Activated B cell treated with CpG ODN at 0.5 μM for 24 hours (primary cell): ENCODE data around the gene PDLIM3. TPM values are rescaled to one million over a fixed set of nuclear protein-coding genes. Genes with fewer than 3 reads are reported as not detected.
"Not testable (repeated sequence)": the region's sequence is repeated elsewhere in the genome, so short reads cannot be mapped to it uniquely, and the experiment has no call there.

Experiments
- ATAC-seq: fragments of 200-7000 bp; cut with Tn5 transposase; one replicate; pipeline ENCODE4 v1.10.0; 2021; ENCODE audit warnings: low read depth, mild to moderate bottlenecking, moderate library complexity
- CTCF ChIA-PET: fragments of 350-600 bp; sonication (Branson Sonifier 250); formaldehyde crosslinking; loops from one replicate; lab custom pipeline; 2021; ENCODE audit warnings: antibody characterized with exemption; lab: Charles Lee
- POLR2A ChIA-PET: fragments of 350-600 bp; sonication (Branson Sonifier 250); formaldehyde crosslinking; loops from one replicate; lab custom pipeline; 2021; ENCODE audit warnings: antibody characterized with exemption; lab: Charles Lee
- DNase-seq: peaks from one replicate; pipeline ENCODE4 v3.0.0; 2022
- H3K27ac Mint-ChIP-seq: one replicate; pipeline ENCODE4 v1.8.0; 2020; ENCODE audit warnings: mixed read lengths
- H3K27me3 Mint-ChIP-seq: one replicate; pipeline ENCODE4 v1.8.0; 2021; ENCODE audit warnings: mixed read lengths
- H3K36me3 Mint-ChIP-seq: one replicate; pipeline ENCODE4 v1.8.0; 2021; ENCODE audit warnings: low read depth, mixed read lengths
- H3K4me1 Mint-ChIP-seq: one replicate; pipeline ENCODE4 v1.8.0; 2021; ENCODE audit warnings: mixed read lengths
- H3K4me3 Mint-ChIP-seq: one replicate; pipeline ENCODE4 v1.8.0; 2020; ENCODE audit warnings: mild to moderate bottlenecking, mixed read lengths
- H3K9me3 Mint-ChIP-seq: one replicate; pipeline ENCODE4 v1.8.0; 2020; ENCODE audit warnings: mixed read lengths
- CTCF ChIP-seq: fragments of 200-600 bp; IDR thresholded peaks from one replicate; pipeline ENCODE4 v1.8.0; 2022; ENCODE audit warnings: antibody characterized with exemption, mild to moderate bottlenecking
- intact Hi-C: fragments of 100-400 bp; cut with micrococcal nuclease; formaldehyde crosslinking; loops from one replicate; pipeline ENCODE4 v1.15.1; 2024
- total RNA-seq: library from RNA; stranded (reverse); gene quantifications from 2 replicates; pipeline ENCODE4 v1.2.3, GENCODE V29; 2022

PDLIM3 gene
- total RNA-seq, 1 donor from 2014 or later, result 0.20 TPM

GRCh38 chr4:185562531-185562930 lies 27.2 kb upstream of the PDLIM3 start:
- Mint-ChIP-seq H3K27me3 (peaks cover 26% of the 10 kb centered on the region), H3K9me3 (peaks cover 3% of the 10 kb centered on the region), H3K4me1 (no peaks in the 10 kb centered on the region), H3K36me3 (no peaks in the 10 kb centered on the region), H3K4me3 (no peak overlapping the region), H3K27ac (no peak overlapping the region)
- TF ChIP-seq CTCF, result no peak
- ATAC-seq (no peak), DNase-seq (no peak)
- CTCF ChIA-PET, result no interaction called here
- intact Hi-C loops, result no loop called here
- POLR2A ChIA-PET, result no interaction called here

- H3K36me3 Mint-ChIP-seq, result no peaks in the 10 kb centered on the region
- no peak for TF ChIP-seq CTCF
- H3K27me3 Mint-ChIP-seq, result peaks cover 35% of the 10 kb centered on the region
- no peaks in the 10 kb centered on the region for H3K4me1 Mint-ChIP-seq
- ATAC-seq (no peak), DNase-seq (no peak)
- CTCF ChIA-PET, result no interaction called here
- POLR2A ChIA-PET, result no interaction called here
- H3K4me3 Mint-ChIP-seq, result no peak overlapping the region
- intact Hi-C loops, result no loop called here
- peaks cover 3% of the 10 kb centered on the region for H3K9me3 Mint-ChIP-seq
- H3K27ac Mint-ChIP-seq, result no peak overlapping the region
Observed at GRCh38 chr4:185560316-185560715, 25.0 kb upstream of the PDLIM3 start.

- no peaks in the 10 kb centered on the region for H3K36me3 Mint-ChIP-seq
- intact Hi-C loops, result no loop called here
- no peaks in the 10 kb centered on the region for H3K4me1 Mint-ChIP-seq
- TF ChIP-seq CTCF, result no peak
- H3K4me3 Mint-ChIP-seq, result no peak overlapping the region
- peaks cover 3% of the 10 kb centered on the region for H3K9me3 Mint-ChIP-seq
- no peak for DNase-seq
- peaks cover 36% of the 10 kb centered on the region for H3K27me3 Mint-ChIP-seq
- ChIA-PET POLR2A (no interaction called here), CTCF (no interaction called here)
- no peak for ATAC-seq
- H3K27ac Mint-ChIP-seq, result no peak overlapping the region
Observed at GRCh38 chr4:185559915-185560281, 24.6 kb upstream of the PDLIM3 start.

GRCh38 chr4:185559251-185559914 lies 24.1 kb upstream of the PDLIM3 start:
- DNase-seq, CTCF ChIA-PET, intact Hi-C loops, H3K4me1 Mint-ChIP-seq, H3K9me3 Mint-ChIP-seq, H3K36me3 Mint-ChIP-seq, ATAC-seq, H3K27ac Mint-ChIP-seq, H3K4me3 Mint-ChIP-seq, POLR2A ChIA-PET: not testable (repeated sequence)
- peaks cover 36% of the 10 kb centered on the region for H3K27me3 Mint-ChIP-seq

- Mint-ChIP-seq H3K4me1 (no peaks in the 10 kb centered on the region), H3K27me3 (peaks cover 23% of the 10 kb centered on the region), H3K27ac (no peak overlapping the region), H3K36me3 (no peaks in the 10 kb centered on the region), H3K9me3 (no peaks in the 10 kb centered on the region), H3K4me3 (no peak overlapping the region)
- DNase-seq (no peak), ATAC-seq (no peak)
- no peak for TF ChIP-seq CTCF
- CTCF ChIA-PET, result no interaction called here
- POLR2A ChIA-PET, result no interaction called here
- intact Hi-C loops, result no loop called here
Observed at GRCh38 chr4:185554365-185555126, 19.2 kb upstream of the PDLIM3 start.
